ENCODE results near the gene REXO5. TPM values are rescaled to one million over a fixed set of nuclear protein-coding genes. Genes with fewer than 3 reads are reported as not detected.

REXO5 gene
- total and polyA plus RNA-seq, 9 of the 15 experiments (the other 6 are each of a cell fraction or from before 2014, with no cell fraction given): 10.5 to 45.1 (median 25.4) TPM

DNA sequence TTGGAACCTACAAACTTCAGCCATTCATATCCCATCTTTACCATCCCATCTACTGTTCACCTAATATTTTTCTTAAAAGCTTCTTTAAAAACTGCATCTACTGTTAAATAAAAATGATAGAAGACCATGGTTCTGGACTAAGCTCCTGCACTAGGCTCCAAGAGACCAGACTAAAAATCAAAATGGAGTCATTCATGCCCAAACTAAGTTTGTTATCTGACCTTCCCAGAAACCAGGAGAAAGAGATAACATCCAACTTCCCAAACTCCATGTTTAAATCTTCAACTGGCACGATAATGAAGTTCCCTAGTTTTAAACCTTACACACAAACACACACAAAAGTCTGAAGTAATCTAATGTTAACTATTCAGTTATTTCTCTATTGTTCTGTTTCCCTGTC lies 80.0 kb downstream of the REXO5 start (continued):
- TF ChIP-seq LARP7 (IDR thresholded peaks at IDR 0.05) (no peak), NR4A1 (CRISPR knock-in tag; IDR thresholded peaks at IDR 0.05) (no peak), NR4A1 (tag; IDR thresholded peaks at IDR 0.05) (peak; percentile 81), HNRNPH1 (optimal IDR thresholded peaks at IDR 0.05; ENCODE audit: low read depth, low read length) (no peak), THRAP3 (IDR thresholded peaks at IDR 0.05; ENCODE audit: borderline replicate concordance) (no peak), ZNF740 (CRISPR knock-in tag; IDR thresholded peaks at IDR 0.05) (no peak), ZNF740 (tag; IDR thresholded peaks at IDR 0.05) (0 out of 4 replicates have a peak, but pooled peaks of 1 of the 2 experiments have one; percentile 23), SREBF1 (IDR thresholded peaks at IDR 0.05; ENCODE audit: borderline replicate concordance, low read depth, low read length) (no peak), KHSRP (IDR thresholded peaks at IDR 0.05) (no peak), ZNF239 (CRISPR knock-in tag; IDR thresholded peaks at IDR 0.05) (peak; percentile 72; the same call in 1 of the 2 replicates), ID3 (CRISPR knock-in tag; IDR thresholded peaks at IDR 0.05) (no peak), ID3 (tag; IDR thresholded peaks at IDR 0.05) (0 out of 2 replicates have a peak, but pooled peaks have one; percentile 29), ZBTB17 (CRISPR knock-in tag; IDR thresholded peaks at IDR 0.05) (0 out of 2 replicates have a peak, but pooled peaks have one; percentile 29), SMARCE1 (IDR thresholded peaks at IDR 0.05) (no peak), TAL1 (IDR thresholded peaks at IDR 0.05) (no peak), STAT5B (CRISPR knock-in tag; IDR thresholded peaks at IDR 0.05) (no peak), ZNF583 (CRISPR knock-in tag; IDR thresholded peaks at IDR 0.05) (0 out of 2 replicates have a peak, but pooled peaks have one; percentile 15), LCOR (CRISPR knock-in tag; IDR thresholded peaks at IDR 0.05) (no peak), MYNN (IDR thresholded peaks at IDR 0.05) (no peak), MYNN (CRISPR knock-in tag; IDR thresholded peaks at IDR 0.05) (no peak), TCFL5 (CRISPR knock-in tag; conservative IDR thresholded peaks at IDR 0.05) (0 out of 2 replicates have a peak, but pooled peaks have one; percentile 44), HMGN3 (IDR thresholded peaks at IDR 0.05; ENCODE audit: borderline replicate concordance, extremely low read depth, insufficient read length, low read depth, low read length) (no peak), HIVEP1 (CRISPR knock-in tag; IDR thresholded peaks at IDR 0.05) (0 out of 2 replicates have a peak, but pooled peaks have one; percentile 73), SMARCB1 (IDR thresholded peaks at IDR 0.05; ENCODE audit: insufficient read length, low read depth) (no peak), RAD51 (IDR thresholded peaks at IDR 0.05; ENCODE audit: borderline replicate concordance, low read depth) (no peak), CBX5 (IDR thresholded peaks at IDR 0.05; ENCODE audit: borderline replicate concordance, low read depth) (no peak), POLR2AphosphoS5 (IDR thresholded peaks at IDR 0.05; ENCODE audit: control insufficient read depth, insufficient read depth, low read depth, low read length) (no peak), DMBX1 (CRISPR knock-in tag; IDR thresholded peaks at IDR 0.05; ENCODE audit: borderline replicate concordance) (peak; percentile 83; the same call in 1 of the 2 replicates), CCNT2 (IDR thresholded peaks at IDR 0.05; ENCODE audit: borderline replicate concordance, extremely low read depth, insufficient read length, low read depth, low read length) (no peak)
